Skeletal muscle tissue (tissue), 4 donors: ENCODE data around the gene TGDS. TPM values are rescaled to one million over a fixed set of nuclear protein-coding genes. Genes with fewer than 3 reads are reported as not detected.

Experiments
- H3K27ac ChIP-seq: one replicate; pipeline ENCODE4 v1.7.0; 2013; ENCODE audit warnings: mild to moderate bottlenecking, low read depth, low read length, inconsistent platforms
- H3K27me3 ChIP-seq, 3 donors: one replicate each; pipeline ENCODE4 v1.7.0; 2013; ENCODE audit warnings: low read length in 3 of 3; ENCODE audit not compliant: control insufficient read depth in 3 of 3, insufficient read depth in 3 of 3
- H3K36me3 ChIP-seq, 3 donors: one replicate each; pipeline ENCODE4 v1.7.0; 2013; ENCODE audit warnings: low read length in 3 of 3; ENCODE audit not compliant: control insufficient read depth in 3 of 3, insufficient read depth in 3 of 3
- H3K4me1 ChIP-seq, 3 donors: one replicate each; pipeline ENCODE4 v1.7.0; 2013; ENCODE audit warnings: low read length in 3 of 3, mild to moderate bottlenecking in 3 of 3; ENCODE audit not compliant: control insufficient read depth in 3 of 3, insufficient read depth in 3 of 3
- H3K4me3 ChIP-seq, 3 donors: one replicate each; pipeline ENCODE4 v1.7.0; 2013; ENCODE audit warnings: low read length in 3 of 3
- H3K9ac ChIP-seq, 3 donors: one replicate each; pipeline ENCODE4 v1.7.0; 2013; ENCODE audit warnings: low read length in 3 of 3, mild to moderate bottlenecking in 3 of 3, moderate library complexity in 2 of 3, low read depth in 1 of 3
- H3K9me3 ChIP-seq, 3 donors: one replicate each; pipeline ENCODE4 v1.7.0; 2013; ENCODE audit warnings: low read length in 3 of 3; ENCODE audit not compliant: control insufficient read depth in 3 of 3
- total RNA-seq: library from RNA; depleted of rRNA; stranded (reverse); fragments of >200 nt; gene quantifications from one replicate; pipeline ENCODE4 v1.2.3, GENCODE V29; 2014
- donor health status: Osteomylitis.

TGDS gene
- total RNA-seq, 1 donor from 2014 or later, result 12.0 TPM

- Histone ChIP-seq H3K4me1 (peaks cover 0 to 11% (median 3%) of the 10 kb centered on the region in 3 donors), H3K9ac (peak overlapping the region; percentile 72 to 80 (median 77)), H3K27ac (peak overlapping the region; percentile 47), H3K4me3 (peak overlapping the region; percentile 85 to 89 (median 85)), H3K27me3 (no peaks in the 10 kb centered on the region), H3K9me3 (no peaks in the 10 kb centered on the region), H3K36me3 (peaks cover 0 to 11% (median 0%) of the 10 kb centered on the region in 3 donors)
Measured at GRCh38 chr13:94602467-94602866, 6.5 kb upstream of the TGDS start.

GRCh38 chr13:94601446-94602431, 5.8 kb upstream of the TGDS start, which contains the start of gene GPR180:
TSS of gene GPR180 (plus strand) at chr13:94601857. CDS start at chr13:94601928, 71 bp downstream.
- no peaks in the 10 kb centered on the region for H3K9me3 ChIP-seq

GRCh38 chr13:94599877-94600276, 3.9 kb upstream of the TGDS start:
- no peaks in the 10 kb centered on the region for H3K9me3 ChIP-seq
- no peak overlapping the region for H3K4me3 ChIP-seq
- H3K27me3 ChIP-seq, result no peaks in the 10 kb centered on the region
- no peaks in the 10 kb centered on the region for H3K36me3 ChIP-seq
- no peak overlapping the region for H3K9ac ChIP-seq
- H3K27ac ChIP-seq, result no peak overlapping the region
- peaks cover 5 to 23% (median 8%) of the 10 kb centered on the region in 3 donors for H3K4me1 ChIP-seq

More at GRCh38 chr13:94601446-94602431, 5.8 kb upstream of the TGDS start, which contains the start of gene GPR180:
- Histone ChIP-seq H3K4me3 (peak within 1 kb of the TSS; percentile 85 to 89 (median 85)), H3K9ac (peak within 1 kb of the TSS; percentile 72 to 80 (median 77)), H3K27me3 (no peaks in the 10 kb centered on the region), H3K36me3 (peaks cover 0 to 7% (median 0%) of the 10 kb centered on the region in 3 donors), H3K27ac (peak within 1 kb of the TSS; percentile 47), H3K4me1 (peaks cover 0 to 11% (median 3%) of the 10 kb centered on the region in 3 donors)

GRCh38 chr13:94598281-94598680, 2.3 kb upstream of the TGDS start:
- no peak overlapping the region for H3K4me3 ChIP-seq
- H3K27me3 ChIP-seq, result no peaks in the 10 kb centered on the region
- H3K9ac ChIP-seq, result no peak overlapping the region
- no peaks in the 10 kb centered on the region for H3K36me3 ChIP-seq
- no peaks in the 10 kb centered on the region for H3K9me3 ChIP-seq
- no peak overlapping the region for H3K27ac ChIP-seq
- peaks cover 11 to 33% (median 16%) of the 10 kb centered on the region in 3 donors for H3K4me1 ChIP-seq

GRCh38 chr13:94596575-94596971, 621 bp upstream of the TGDS start:
- H3K36me3 ChIP-seq, result peaks cover 6 to 7% (median 7%) of the 10 kb centered on the region in 3 donors
- no peak overlapping the region for H3K27ac ChIP-seq

GRCh38 chr13:94595001-94595949, 677 bp downstream of the TGDS start:
- Histone ChIP-seq H3K9ac (peak overlapping the region; percentile 87 to 99 (median 97)), H3K27ac (peak overlapping the region; percentile 49), H3K4me1 (peaks cover 11 to 22% (median 13%) of the 10 kb centered on the region in 3 donors), H3K27me3 (no peaks in the 10 kb centered on the region), H3K36me3 (peaks cover 7 to 12% (median 10%) of the 10 kb centered on the region in 3 donors), H3K4me3 (peak overlapping the region; percentile 88 to 100 (median 94)), H3K9me3 (no peaks in the 10 kb centered on the region)

More at GRCh38 chr13:94596575-94596971, 621 bp upstream of the TGDS start:
- H3K9ac ChIP-seq, result peak overlapping the region in 1 of 3 donors; percentile 97
- H3K9me3 ChIP-seq, result no peaks in the 10 kb centered on the region
- no peaks in the 10 kb centered on the region for H3K27me3 ChIP-seq
- H3K4me1 ChIP-seq, result peaks cover 11 to 22% (median 16%) of the 10 kb centered on the region in 3 donors
- H3K4me3 ChIP-seq, result peak overlapping the region; percentile 88 to 100 (median 94)

GRCh38 chr13:94590744-94591143, 5.2 kb downstream of the TGDS start:
- Histone ChIP-seq H3K27me3 (no peaks in the 10 kb centered on the region), H3K4me1 (peaks cover 11 to 19% (median 13%) of the 10 kb centered on the region in 3 donors), H3K9ac (no peak overlapping the region), H3K9me3 (no peaks in the 10 kb centered on the region), H3K27ac (no peak overlapping the region), H3K4me3 (no peak overlapping the region), H3K36me3 (peaks cover 7 to 15% (median 10%) of the 10 kb centered on the region in 3 donors)

- Histone ChIP-seq H3K27ac (no peak overlapping the region), H3K27me3 (no peaks in the 10 kb centered on the region), H3K36me3 (peaks cover 7 to 15% (median 10%) of the 10 kb centered on the region in 3 donors), H3K9ac (no peak overlapping the region), H3K4me1 (no peaks in the 10 kb centered on the region), H3K9me3 (no peaks in the 10 kb centered on the region), H3K4me3 (no peak overlapping the region)
Measured at GRCh38 chr13:94588541-94588940, 7.4 kb downstream of the TGDS start.

GRCh38 chr13:94586371-94586770, 9.6 kb downstream of the TGDS start:
- Histone ChIP-seq H3K27ac (no peak overlapping the region), H3K9me3 (no peaks in the 10 kb centered on the region), H3K4me3 (no peak overlapping the region), H3K9ac (no peak overlapping the region), H3K4me1 (no peaks in the 10 kb centered on the region), H3K27me3 (no peaks in the 10 kb centered on the region), H3K36me3 (peaks cover 6 to 23% (median 14%) of the 10 kb centered on the region in 3 donors)
